ENCODE results near the gene PYGB. TPM values are rescaled to one million over a fixed set of nuclear protein-coding genes. Genes with fewer than 3 reads are reported as not detected.

Gene PYGB
- total and polyA plus RNA-seq, 2 experiments from 2014 or later, result 45.3 to 61.1 TPM

DNA sequence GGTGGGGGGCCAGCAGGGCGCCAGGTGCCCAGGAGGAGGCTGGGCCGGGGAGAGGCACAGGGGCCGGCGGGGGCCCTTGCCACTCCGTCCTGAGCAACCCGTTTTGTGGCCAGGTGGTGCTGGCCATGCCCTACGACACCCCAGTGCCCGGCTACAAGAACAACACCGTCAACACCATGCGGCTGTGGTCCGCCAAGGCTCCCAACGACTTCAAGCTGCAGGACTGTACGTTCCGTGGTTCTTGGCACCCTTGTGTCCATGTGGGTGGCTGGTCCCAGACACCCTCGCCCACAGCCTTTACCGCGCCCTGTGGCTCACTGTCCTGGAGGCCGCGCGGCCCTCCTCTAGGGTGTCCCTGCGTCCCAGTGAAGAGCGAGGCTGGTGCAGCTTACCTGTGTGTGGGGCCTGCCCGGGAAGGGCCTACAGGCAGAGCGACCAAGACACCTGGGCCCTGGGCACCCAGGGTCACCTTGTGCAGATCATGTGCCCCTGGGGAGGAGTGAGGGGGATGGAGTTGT is 28.7 kb downstream of the PYGB start:
- Histone ChIP-seq H4K20me1 (ENCODE audit: insufficient read depth, poor library complexity, severe bottlenecking) (no peaks in the 10 kb centered on the region), H3K9me3 (ENCODE audit: low read depth) (no peaks in the 10 kb centered on the region), H2AFZ (no peak overlapping the region), H3K9me2 (replicated peaks; ENCODE audit: insufficient read depth) (no peaks in the 10 kb centered on the region), H3K27ac (no peak overlapping the region), H3K4me2 (no peak overlapping the region), H3K36me3 (replicated peaks; ENCODE audit: insufficient read depth, low read depth) (no peaks in the 10 kb centered on the region), H3K4me1 (ENCODE audit: insufficient read depth) (no peaks in the 10 kb centered on the region), H3K4me3 (no peak overlapping the region), H3K79me2 (no peaks in the 10 kb centered on the region), H3K27me3 (no peaks in the 10 kb centered on the region)
- 97% methylated on average over 20 of the region's 24 CpGs for WGBS (ENCODE audit: low lambda C conversion rate, missing lambda C conversion rate)
- TF ChIP-seq EZH2phosphoT487 (IDR thresholded peaks at IDR 0.05; ENCODE audit: low read depth, severe bottlenecking, unreplicated experiment) (no peak), EZH2 (IDR thresholded peaks at IDR 0.05; ENCODE audit: borderline replicate concordance) (no peak), CTCF (IDR thresholded peaks at IDR 0.05; ENCODE audit: poor library complexity) (no peak)
- DNase-seq (ENCODE audit: low spot score), result no peak

DNA sequence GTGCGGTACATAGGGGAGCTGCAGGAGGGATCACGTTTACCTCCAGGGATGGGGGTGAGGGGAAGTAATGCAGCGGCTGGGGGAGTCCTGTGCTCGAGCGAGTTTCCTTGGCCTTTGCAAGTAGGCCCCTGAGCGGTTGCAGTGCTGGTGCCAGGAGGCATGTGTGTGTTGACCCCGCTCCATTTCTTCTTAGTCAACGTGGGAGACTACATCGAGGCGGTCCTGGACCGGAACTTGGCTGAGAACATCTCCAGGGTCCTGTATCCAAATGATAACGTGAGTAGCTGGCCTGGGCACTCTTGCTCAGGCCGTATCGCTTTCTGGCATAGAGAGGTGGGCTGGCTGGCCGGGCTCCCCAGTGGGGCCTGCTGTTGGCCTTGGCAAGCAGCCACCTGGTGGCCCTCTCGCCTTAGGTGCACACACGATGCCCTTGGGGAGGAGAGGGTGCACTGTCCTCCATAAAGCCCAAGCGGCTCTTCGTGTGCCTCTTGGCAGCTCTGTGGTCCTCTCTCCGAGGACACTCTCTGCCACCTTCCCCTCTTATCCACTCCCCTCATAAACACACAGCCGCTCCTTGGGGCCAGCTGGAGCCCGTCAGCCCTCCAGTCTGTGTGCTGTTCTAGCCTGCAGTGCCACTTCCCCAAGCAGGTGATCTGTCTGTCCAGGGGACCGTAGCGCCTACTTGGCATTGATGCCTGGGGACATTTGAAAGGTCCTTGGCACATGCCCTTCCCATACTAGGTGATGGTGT is 29.3 kb downstream of the PYGB start:
- WGBS (ENCODE audit: low lambda C conversion rate, missing lambda C conversion rate), result 98% methylated on average over 23 of the region's 24 CpGs
- DNase-seq (ENCODE audit: low spot score), result no peak
- H3K36me3 ChIP-seq (replicated peaks; ENCODE audit: insufficient read depth, low read depth), result no peaks in the 10 kb centered on the region

DNA sequence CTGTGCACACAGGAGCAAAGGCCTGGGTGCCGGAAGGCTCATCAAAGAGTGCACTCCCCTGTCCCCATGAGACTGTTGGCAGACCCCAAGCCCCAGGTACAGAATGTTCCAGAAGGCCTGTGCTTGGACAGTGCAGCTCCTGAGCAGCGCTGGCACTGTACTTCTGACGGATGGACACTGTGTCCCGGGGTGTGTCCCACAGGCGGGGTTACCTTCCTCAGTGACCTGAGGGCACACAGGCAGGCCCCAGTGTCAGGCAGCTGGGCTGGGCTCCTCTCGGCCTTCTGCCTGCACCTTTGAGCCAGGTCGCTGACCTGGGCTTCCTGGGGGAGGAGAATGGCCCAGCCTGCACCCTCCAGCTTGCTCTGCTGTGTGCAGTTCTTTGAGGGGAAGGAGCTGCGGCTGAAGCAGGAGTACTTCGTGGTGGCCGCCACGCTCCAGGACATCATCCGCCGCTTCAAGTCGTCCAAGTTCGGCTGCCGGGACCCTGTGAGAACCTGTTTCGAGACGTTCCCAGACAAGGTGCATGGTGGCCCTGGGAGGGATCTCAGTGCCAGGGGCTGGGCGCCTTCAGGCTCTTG is 30.1 kb downstream of the PYGB start:
- Histone ChIP-seq H4K20me1 (ENCODE audit: insufficient read depth, poor library complexity, severe bottlenecking) (no peaks in the 10 kb centered on the region), H3K79me2 (no peaks in the 10 kb centered on the region), H3K9me2 (replicated peaks; ENCODE audit: insufficient read depth) (no peaks in the 10 kb centered on the region), H3K4me2 (no peak overlapping the region), H3K4me3 (no peak overlapping the region), H3K27me3 (no peaks in the 10 kb centered on the region), H3K36me3 (replicated peaks; ENCODE audit: insufficient read depth, low read depth) (no peaks in the 10 kb centered on the region), H3K4me1 (ENCODE audit: insufficient read depth) (no peaks in the 10 kb centered on the region), H3K27ac (no peak overlapping the region), H2AFZ (no peak overlapping the region), H3K9me3 (ENCODE audit: low read depth) (no peaks in the 10 kb centered on the region)
- 97% methylated on average over 19 of the region's 19 CpGs for WGBS (ENCODE audit: low lambda C conversion rate, missing lambda C conversion rate)
- TF ChIP-seq EZH2 (IDR thresholded peaks at IDR 0.05; ENCODE audit: borderline replicate concordance) (no peak), CTCF (IDR thresholded peaks at IDR 0.05; ENCODE audit: poor library complexity) (no peak), EZH2phosphoT487 (IDR thresholded peaks at IDR 0.05; ENCODE audit: low read depth, severe bottlenecking, unreplicated experiment) (no peak)
- DNase-seq (ENCODE audit: low spot score), result no peak

More for the DNA sequence above, 29.3 kb downstream of the PYGB start:
- Histone ChIP-seq H3K4me1 (ENCODE audit: insufficient read depth) (no peaks in the 10 kb centered on the region), H2AFZ (no peak overlapping the region), H3K9me2 (replicated peaks; ENCODE audit: insufficient read depth) (no peaks in the 10 kb centered on the region), H3K27me3 (no peaks in the 10 kb centered on the region), H3K4me3 (no peak overlapping the region), H4K20me1 (ENCODE audit: insufficient read depth, poor library complexity, severe bottlenecking) (no peaks in the 10 kb centered on the region), H3K4me2 (no peak overlapping the region), H3K9me3 (ENCODE audit: low read depth) (no peaks in the 10 kb centered on the region), H3K79me2 (no peaks in the 10 kb centered on the region), H3K27ac (no peak overlapping the region)
- TF ChIP-seq EZH2phosphoT487 (IDR thresholded peaks at IDR 0.05; ENCODE audit: low read depth, severe bottlenecking, unreplicated experiment), result no peak
- no peak for TF ChIP-seq CTCF (IDR thresholded peaks at IDR 0.05; ENCODE audit: poor library complexity)
- no peak for TF ChIP-seq EZH2 (IDR thresholded peaks at IDR 0.05; ENCODE audit: borderline replicate concordance)

Measured in hepatocyte (in vitro differentiated cells).